Measurements from ENCODE around the gene RASGRP4. TPM values are rescaled to one million over a fixed set of nuclear protein-coding genes. Genes with fewer than 3 reads are reported as not detected.
A peak's percentile ranks its signal among the peaks of the same experiment; 100 is the strongest.

The RASGRP4 gene
- total RNA-seq, 1 donor from 2014 or later = 7.6 TPM

DNA sequence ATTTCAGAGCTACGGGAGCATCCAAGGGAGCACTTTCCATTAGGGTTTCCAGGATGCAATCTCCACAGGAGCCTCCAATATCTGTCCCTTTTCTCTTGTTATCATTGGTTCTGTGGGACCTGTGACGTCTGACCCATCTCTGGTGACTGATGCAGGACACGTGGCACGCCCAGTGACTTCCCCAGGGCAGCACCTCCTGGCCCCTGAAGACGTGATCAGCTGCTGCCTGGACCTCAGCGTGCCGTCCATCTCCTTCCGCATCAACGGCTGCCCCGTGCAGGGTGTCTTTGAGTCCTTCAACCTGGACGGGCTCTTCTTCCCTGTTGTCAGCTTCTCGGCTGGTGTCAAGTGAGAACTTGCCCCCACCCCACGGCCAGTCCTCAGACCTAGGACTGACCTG is 33.0 kb upstream of the RASGRP4 start:
- no peaks in the 10 kb centered on the region for H3K36me3 ChIP-seq
- no peaks in the 10 kb centered on the region for H3K27me3 ChIP-seq
- intact Hi-C loops (cut with DNase I) = no loop called here
- H3K4me1 ChIP-seq = no peaks in the 10 kb centered on the region
- H3K9me3 ChIP-seq = no peaks in the 10 kb centered on the region
- no peak overlapping the region for H3K27ac ChIP-seq
- no peak for TF ChIP-seq CTCF (IDR thresholded peaks at IDR 0.05)
- DNase-seq (no peak), ATAC-seq (no peak)
- no peak overlapping the region for H3K4me3 ChIP-seq

DNA sequence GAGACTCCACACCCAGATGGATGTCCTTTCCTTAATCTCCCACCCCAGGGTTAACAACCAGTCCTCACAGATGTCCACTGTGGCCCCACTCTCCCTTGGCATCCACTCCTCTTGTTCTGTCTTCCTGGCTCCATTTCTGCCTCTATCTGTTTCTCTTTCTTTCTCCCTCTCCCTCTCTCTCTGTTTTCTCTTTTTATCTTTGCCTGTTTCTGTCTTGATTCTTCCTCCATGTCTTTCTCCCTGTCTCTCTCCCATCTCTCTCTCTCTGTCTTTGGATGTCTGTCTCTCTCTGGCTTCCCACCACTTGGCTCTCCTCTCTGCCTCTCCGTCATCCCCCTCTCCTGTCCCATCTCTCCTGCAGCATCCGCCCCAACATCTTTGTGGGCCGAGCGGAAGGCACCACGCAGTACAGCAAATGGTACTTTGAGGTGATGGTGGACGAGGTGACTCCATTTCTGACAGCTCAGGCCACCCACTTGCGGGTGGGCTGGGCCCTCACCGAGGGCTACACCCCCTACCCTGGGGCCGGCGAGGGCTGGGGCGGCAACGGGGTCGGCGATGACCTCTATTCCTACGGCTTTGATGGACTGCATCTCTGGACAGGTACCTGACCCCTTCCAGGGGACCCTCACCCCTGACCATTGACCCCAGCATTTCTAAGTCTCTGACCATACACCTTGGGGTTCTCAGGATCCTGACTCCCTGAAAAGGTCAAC is 31.8 kb upstream of the RASGRP4 start:
- Histone ChIP-seq H3K4me1 (no peaks in the 10 kb centered on the region), H3K27me3 (no peaks in the 10 kb centered on the region), H3K4me3 (no peak overlapping the region), H3K9me3 (no peaks in the 10 kb centered on the region), H3K27ac (no peak overlapping the region), H3K36me3 (no peaks in the 10 kb centered on the region)
- intact Hi-C loops (cut with DNase I) = no loop called here
- TF ChIP-seq CTCF (IDR thresholded peaks at IDR 0.05) = no peak
- ATAC-seq = peak; percentile 17
- DNase-seq = no peak

DNA sequence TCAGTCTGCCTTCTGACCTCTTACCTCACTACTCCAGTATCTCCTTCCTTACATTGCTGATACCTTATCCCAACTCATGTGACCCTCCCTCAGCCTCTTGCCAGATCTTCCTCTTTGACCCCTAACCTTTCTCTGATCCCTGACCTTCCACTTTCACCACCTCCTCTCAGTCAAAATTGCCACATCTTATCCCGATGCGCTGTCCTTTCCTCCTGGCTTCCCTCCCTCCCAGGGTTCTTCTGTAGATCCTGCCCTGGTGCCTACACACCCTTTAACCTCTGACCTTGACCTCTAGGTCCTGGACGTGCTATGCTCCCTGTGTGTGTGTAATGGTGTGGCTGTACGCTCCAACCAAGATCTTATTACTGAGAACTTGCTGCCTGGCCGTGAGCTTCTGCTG is 31.2 kb upstream of the RASGRP4 start:
- DNase-seq (no peak), ATAC-seq (no peak)
- no peak for TF ChIP-seq CTCF (IDR thresholded peaks at IDR 0.05)
- intact Hi-C loops (cut with DNase I) = no loop called here
- Histone ChIP-seq H3K4me3 (no peak overlapping the region), H3K27me3 (no peaks in the 10 kb centered on the region), H3K9me3 (no peaks in the 10 kb centered on the region), H3K36me3 (no peaks in the 10 kb centered on the region), H3K4me1 (no peaks in the 10 kb centered on the region), H3K27ac (no peak overlapping the region)

- TF ChIP-seq CTCF (IDR thresholded peaks at IDR 0.05) = no peak
- Histone ChIP-seq H3K4me3 (no peak overlapping the region), H3K27me3 (no peaks in the 10 kb centered on the region), H3K36me3 (no peaks in the 10 kb centered on the region), H3K9me3 (no peaks in the 10 kb centered on the region), H3K27ac (no peak overlapping the region), H3K4me1 (no peaks in the 10 kb centered on the region)
- no peak for DNase-seq
- no peak for ATAC-seq
- intact Hi-C loops (cut with DNase I) = no loop called here
These were observed 29.0 kb upstream of the RASGRP4 start for GRCh38 chr19:38455031-38455430.

DNA sequence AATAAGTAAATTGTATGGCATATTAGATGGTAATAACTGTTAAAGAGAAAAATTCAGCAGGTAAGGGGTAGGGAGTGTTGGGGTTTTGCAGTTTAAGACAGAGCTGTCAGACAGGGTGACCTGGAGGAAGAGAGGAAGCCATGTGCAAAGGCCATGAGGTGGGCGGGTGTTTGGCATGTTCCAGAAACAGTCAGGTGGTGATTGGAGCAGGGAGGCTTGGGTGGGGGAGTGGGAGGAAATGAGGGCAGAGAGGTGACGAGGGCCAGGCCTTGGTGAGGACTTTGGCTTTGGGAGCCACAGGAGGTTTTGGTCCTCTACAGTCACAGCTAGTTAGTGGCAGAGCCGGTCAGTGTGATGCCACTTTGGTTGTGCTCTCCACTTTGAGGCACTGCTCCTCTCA is 27.6 kb upstream of the RASGRP4 start:
- Histone ChIP-seq H3K4me3 (no peak overlapping the region), H3K27me3 (no peaks in the 10 kb centered on the region), H3K9me3 (no peaks in the 10 kb centered on the region), H3K27ac (no peak overlapping the region), H3K4me1 (no peaks in the 10 kb centered on the region), H3K36me3 (no peaks in the 10 kb centered on the region)
- intact Hi-C loops (cut with DNase I) = no loop called here
- DNase-seq (no peak), ATAC-seq (no peak)
- no peak for TF ChIP-seq CTCF (IDR thresholded peaks at IDR 0.05)

Data from upper lobe of right lung (tissue), 1 donor.